Testis (tissue), 3 donors: ENCODE data around the gene IRAK4. TPM values are rescaled to one million over a fixed set of nuclear protein-coding genes. Genes with fewer than 3 reads are reported as not detected.

Experiments used
- DNase-seq: peaks from one replicate; pipeline ENCODE4 v3.0.0-alpha.2; 2019
- H3K27ac ChIP-seq, 2 donors: fragments of 200-600 bp; sonication (generic); one replicate each; pipeline ENCODE4 v1.5.1; 2019
- H3K27me3 ChIP-seq: fragments of 200-600 bp; sonication (generic); one replicate; pipeline ENCODE4 v1.5.1; 2019
- H3K36me3 ChIP-seq: fragments of 200-600 bp; sonication (generic); one replicate; pipeline ENCODE4 v1.5.1; 2017; ENCODE audit warnings: low read depth; ENCODE audit errors: missing control alignments
- H3K4me1 ChIP-seq: fragments of 200-600 bp; sonication (generic); one replicate; pipeline ENCODE4 v1.5.1; 2019
- H3K4me3 ChIP-seq, 2 donors: fragments of 200-600 bp; sonication (generic); one replicate each; pipeline ENCODE4 v1.5.1; 2017 to 2019
- H3K9me3 ChIP-seq: fragments of 200-600 bp; sonication (generic); one replicate; pipeline ENCODE4 v1.5.1; 2017
- POLR2A ChIP-seq: fragments of 450-650 bp; IDR thresholded peaks from one replicate; pipeline ENCODE4 v1.6.1; 2017; ENCODE audit warnings: antibody characterized with exemption, mild to moderate bottlenecking, moderate library complexity
- WGBS, 2 donors: methylation state at CpG; one replicate each; pipeline ENCODE4 v1.1.5; 2018; 5-methylcytosine and 5-hydroxymethylcytosine counted together
- intact Hi-C: fragments of 100-400 bp; cut with DNase I; formaldehyde crosslinking; loops from one replicate; pipeline ENCODE4 v1.15.1; 2023; ENCODE audit warnings: low total_unique reads
- polyA plus RNA-seq: library from polyadenylated mRNA; stranded (reverse); fragments of 350-450 nt; fragmentation: Illumina TruSeq; extraction: RNeasy Lipid Tissue Mini Kit (QIAGEN cat#74804); gene quantifications from one replicate; pipeline ENCODE4 v1.2.3, GENCODE V29; 2014; ENCODE audit warnings: low read depth, low replicate concordance; ENCODE audit not compliant: insufficient read depth
- total RNA-seq, 2 donors: library from RNA; depleted of rRNA; stranded (reverse); fragments of >200 nt; gene quantifications; one replicate each; pipeline ENCODE4 v1.2.3, GENCODE V29; 2016
- TF ChIP-seq, protein P1 (sequence below), 3 experiments: fragments of 450-650 bp in 2 of 3; fragments of 200-600 bp in 1 of 3; sonication (generic) in 1 of 3; IDR thresholded peaks; one replicate each; pipeline ENCODE4 v1.5.1; 2016 to 2019; ENCODE audit warnings: antibody characterized with exemption in 3 of 3, mild to moderate bottlenecking in 2 of 3, moderate library complexity in 1 of 3

The IRAK4 gene
- total and polyA plus RNA-seq, 3 donors from 2014 or later = 14.0 to 19.6 (median 16.4) TPM

DNA sequence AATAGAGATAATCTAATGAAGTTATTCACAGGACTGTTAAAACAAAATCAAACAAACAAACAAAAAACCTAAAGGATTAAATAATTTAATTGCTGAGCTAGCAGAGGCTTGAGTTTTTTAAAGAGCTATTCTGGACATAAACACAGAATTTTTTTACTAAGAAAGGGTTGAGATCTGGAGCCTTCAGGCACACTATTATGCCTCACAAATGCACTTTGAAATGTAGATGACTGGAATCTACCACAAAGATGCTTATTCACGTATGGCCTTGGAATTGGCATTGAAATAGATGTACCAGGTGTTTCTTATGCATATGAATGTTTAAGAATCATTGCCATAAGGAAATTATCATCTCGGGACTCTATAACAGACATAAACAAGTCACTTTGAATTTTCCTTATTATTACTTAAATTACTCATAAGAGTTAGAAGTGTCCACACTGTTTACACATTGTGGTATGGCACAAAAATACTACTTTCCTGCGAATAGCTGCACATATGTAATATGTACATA lies 21.8 kb upstream of the IRAK4 start:
- DNase-seq = no peak
- WGBS, 2 donors = 85% methylated on average over 3 of the region's 3 CpGs
- Histone ChIP-seq H3K27me3 (no peaks in the 10 kb centered on the region), H3K36me3 (no peaks in the 10 kb centered on the region), H3K4me3 (no peak overlapping the region), H3K9me3 (no peaks in the 10 kb centered on the region), H3K4me1 (no peaks in the 10 kb centered on the region), H3K27ac (no peak overlapping the region)
- TF ChIP-seq, protein P1, sequence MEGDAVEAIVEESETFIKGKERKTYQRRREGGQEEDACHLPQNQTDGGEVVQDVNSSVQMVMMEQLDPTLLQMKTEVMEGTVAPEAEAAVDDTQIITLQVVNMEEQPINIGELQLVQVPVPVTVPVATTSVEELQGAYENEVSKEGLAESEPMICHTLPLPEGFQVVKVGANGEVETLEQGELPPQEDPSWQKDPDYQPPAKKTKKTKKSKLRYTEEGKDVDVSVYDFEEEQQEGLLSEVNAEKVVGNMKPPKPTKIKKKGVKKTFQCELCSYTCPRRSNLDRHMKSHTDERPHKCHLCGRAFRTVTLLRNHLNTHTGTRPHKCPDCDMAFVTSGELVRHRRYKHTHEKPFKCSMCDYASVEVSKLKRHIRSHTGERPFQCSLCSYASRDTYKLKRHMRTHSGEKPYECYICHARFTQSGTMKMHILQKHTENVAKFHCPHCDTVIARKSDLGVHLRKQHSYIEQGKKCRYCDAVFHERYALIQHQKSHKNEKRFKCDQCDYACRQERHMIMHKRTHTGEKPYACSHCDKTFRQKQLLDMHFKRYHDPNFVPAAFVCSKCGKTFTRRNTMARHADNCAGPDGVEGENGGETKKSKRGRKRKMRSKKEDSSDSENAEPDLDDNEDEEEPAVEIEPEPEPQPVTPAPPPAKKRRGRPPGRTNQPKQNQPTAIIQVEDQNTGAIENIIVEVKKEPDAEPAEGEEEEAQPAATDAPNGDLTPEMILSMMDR (IDR thresholded peaks at IDR 0.05) = no peak
- TF ChIP-seq POLR2A = no peak
- intact Hi-C loops = no loop called here

DNA sequence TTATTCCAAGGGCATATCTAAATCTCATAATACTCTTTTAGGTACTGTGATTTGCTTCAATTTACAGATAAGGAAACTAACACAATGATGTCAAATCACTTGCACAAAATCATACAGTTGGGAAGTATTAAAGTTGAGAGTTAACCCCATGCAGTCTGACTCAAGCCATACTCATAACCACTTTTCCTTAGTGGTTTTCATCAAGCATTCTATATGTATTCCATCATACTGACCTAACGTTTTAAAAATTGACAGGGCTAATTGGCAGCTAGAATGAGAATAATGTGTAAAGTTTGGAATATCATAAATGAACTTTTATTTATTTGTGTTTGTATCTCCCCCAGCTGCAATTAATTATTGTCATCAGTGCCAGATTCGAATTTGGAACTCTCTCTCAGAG lies 21.1 kb upstream of the IRAK4 start:
- no peaks in the 10 kb centered on the region for H3K4me1 ChIP-seq
- H3K27ac ChIP-seq = no peak overlapping the region
- TF ChIP-seq, protein P1 (IDR thresholded peaks at IDR 0.05) = no peak
- TF ChIP-seq POLR2A = no peak
- H3K27me3 ChIP-seq = no peaks in the 10 kb centered on the region
- H3K4me3 ChIP-seq = no peak overlapping the region
- no peaks in the 10 kb centered on the region for H3K36me3 ChIP-seq
- WGBS, 2 donors = 72 to 78% methylated on average over 2 of the region's 2 CpGs
- intact Hi-C loops = no loop called here
- DNase-seq = no peak
- no peaks in the 10 kb centered on the region for H3K9me3 ChIP-seq

GRCh38 chr12:43740511-43741100 lies 18.1 kb upstream of the IRAK4 start:
- no peaks in the 10 kb centered on the region for H3K27me3 ChIP-seq
- 71 to 82% methylated on average over 3 of the region's 3 CpGs for WGBS, 2 donors
- no peak for DNase-seq
- no peak overlapping the region for H3K4me3 ChIP-seq
- H3K27ac ChIP-seq = no peak overlapping the region
- H3K4me1 ChIP-seq = no peaks in the 10 kb centered on the region
- TF ChIP-seq POLR2A = no peak
- TF ChIP-seq, protein P1 (IDR thresholded peaks at IDR 0.05) = no peak
- no peaks in the 10 kb centered on the region for H3K9me3 ChIP-seq
- no peaks in the 10 kb centered on the region for H3K36me3 ChIP-seq
- intact Hi-C loops = no loop called here

- intact Hi-C loops = no loop called here
- Histone ChIP-seq H3K4me1 (no peaks in the 10 kb centered on the region), H3K36me3 (no peaks in the 10 kb centered on the region), H3K4me3 (no peak overlapping the region), H3K27ac (no peak overlapping the region), H3K27me3 (no peaks in the 10 kb centered on the region), H3K9me3 (no peaks in the 10 kb centered on the region)
- TF ChIP-seq, protein P1 (IDR thresholded peaks at IDR 0.05) = no peak
- TF ChIP-seq POLR2A = no peak
- DNase-seq = no peak
Observed at GRCh38 chr12:43742106-43742505, 16.6 kb upstream of the IRAK4 start.

DNA sequence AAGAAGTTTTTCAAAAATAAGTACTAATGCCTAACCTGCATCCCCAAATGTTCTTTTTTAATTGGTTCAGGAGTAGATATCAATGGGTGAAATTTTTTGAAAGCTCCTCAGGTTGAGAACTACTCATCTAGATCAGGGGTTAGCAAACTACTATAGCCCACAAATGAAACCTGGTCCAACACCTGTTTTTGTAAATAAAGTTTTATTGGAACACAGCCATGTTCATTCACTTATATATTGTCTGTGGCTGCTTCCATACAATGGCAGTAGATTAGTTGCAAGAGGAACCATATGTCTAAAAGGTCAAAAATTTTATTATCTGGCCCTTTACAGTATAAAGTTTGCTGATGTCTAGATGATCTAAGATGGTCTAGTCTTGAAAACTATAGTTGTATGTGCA lies 13.9 kb upstream of the IRAK4 start:
- Histone ChIP-seq H3K4me1 (no peaks in the 10 kb centered on the region), H3K9me3 (no peaks in the 10 kb centered on the region), H3K36me3 (no peaks in the 10 kb centered on the region), H3K27ac (no peak overlapping the region), H3K27me3 (no peaks in the 10 kb centered on the region), H3K4me3 (no peak overlapping the region)
- TF ChIP-seq POLR2A = no peak
- TF ChIP-seq, protein P1 (IDR thresholded peaks at IDR 0.05) = no peak
- intact Hi-C loops = no loop called here
- no peak for DNase-seq
